GM18498 (cell line): Measurements from ENCODE around the gene SASH1.

ENCODE experiments used
- ATAC-seq: cut with Tn5 transposase; IDR thresholded peaks from one replicate; pipeline ENCODE4 v1.9.1; 2021; ENCODE audit warnings: mild to moderate bottlenecking, moderate library complexity; ENCODE audit not compliant: unreplicated experiment

Gene SASH1

GRCh38 chr6:148491638-148492251, 149.1 kb downstream of the SASH1 start:
- ATAC-seq = no peak

- no peak for ATAC-seq
Observed at GRCh38 chr6:148492654-148493290, 150.1 kb downstream of the SASH1 start.

- ATAC-seq = no peak
Observed at GRCh38 chr6:148493424-148493823, 150.8 kb downstream of the SASH1 start.

GRCh38 chr6:148494226-148494625, 151.6 kb downstream of the SASH1 start:
- no peak for ATAC-seq

- ATAC-seq = no peak
Observed at GRCh38 chr6:148495029-148495428, 152.4 kb downstream of the SASH1 start.

- ATAC-seq = no peak
Observed at GRCh38 chr6:148497257-148497656, 154.6 kb downstream of the SASH1 start.

- ATAC-seq = no peak
Observed at GRCh38 chr6:148497717-148498116, 155.1 kb downstream of the SASH1 start.

GRCh38 chr6:148500402-148500801, 157.8 kb downstream of the SASH1 start:
- ATAC-seq = no peak

GRCh38 chr6:148501178-148501590, 158.5 kb downstream of the SASH1 start:
- no peak for ATAC-seq

- ATAC-seq = no peak
Observed at GRCh38 chr6:148502083-148502772, 159.6 kb downstream of the SASH1 start.

GRCh38 chr6:148502773-148503135, 160.1 kb downstream of the SASH1 start:
- no peak for ATAC-seq

- ATAC-seq = no peak
Observed at GRCh38 chr6:148503703-148504102, 161.1 kb downstream of the SASH1 start.

GRCh38 chr6:148507774-148508173, 165.1 kb downstream of the SASH1 start:
- ATAC-seq = no peak

GRCh38 chr6:148508401-148509041, 165.9 kb downstream of the SASH1 start:
- no peak for ATAC-seq

- ATAC-seq = peak; percentile 14
Observed at GRCh38 chr6:148509119-148509799, 166.6 kb downstream of the SASH1 start.

GRCh38 chr6:148509800-148510581, 167.4 kb downstream of the SASH1 start:
- ATAC-seq = peak; percentile 82

GRCh38 chr6:148513145-148514071, 170.8 kb downstream of the SASH1 start:
- ATAC-seq = no peak

GRCh38 chr6:148514091-148514845, 171.6 kb downstream of the SASH1 start:
- ATAC-seq = no peak

GRCh38 chr6:148516217-148516616, 173.6 kb downstream of the SASH1 start:
- ATAC-seq = no peak
